ENCODE results near the gene TRIM4.

GRCh38 chr7:99844328-99844727 lies 75.0 kb downstream of the TRIM4 start:
- TF ChIP-seq CTCF (IDR thresholded peaks at IDR 0.05) (no peak), POLR2A (IDR thresholded peaks at IDR 0.05) (no peak), POLR2AphosphoS5 (IDR thresholded peaks at IDR 0.05) (no peak)

All from prostate gland (tissue), 2 donors.